ENCODE measurements around the gene DNER. TPM values are rescaled to one million over a fixed set of nuclear protein-coding genes. Genes with fewer than 3 reads are reported as not detected.

Gene DNER
- total RNA-seq, 4 donors from 2014 or later = 8.9 to 29.4 (median 19.5) TPM

GRCh38 chr2:229713371-229714079, 830 bp downstream of the DNER start:
- DNase-seq (ENCODE audit: low spot score in 2 of 2) = no peak
- H3K4me3 ChIP-seq = peak overlapping the region; percentile 42
- peaks cover 29% of the 10 kb centered on the region for H3K4me1 ChIP-seq
- no peaks in the 10 kb centered on the region for H3K9me3 ChIP-seq
- peaks cover 78% of the 10 kb centered on the region for H3K27me3 ChIP-seq
- no peak for TF ChIP-seq POLR2AphosphoS5 (IDR thresholded peaks at IDR 0.05)
- no peak for TF ChIP-seq POLR2A (IDR thresholded peaks at IDR 0.05)
- TF ChIP-seq EP300 (IDR thresholded peaks at IDR 0.05) = no peak
- no peak for TF ChIP-seq CTCF (IDR thresholded peaks at IDR 0.05)
- peak overlapping the region; percentile 10 for H3K27ac ChIP-seq
- no peaks in the 10 kb centered on the region for H3K36me3 ChIP-seq
- WGBS = 6% methylated on average over 13 of the region's 61 CpGs

- Histone ChIP-seq H3K4me1 (peaks cover 29% of the 10 kb centered on the region), H3K4me3 (no peak overlapping the region), H3K27me3 (peaks cover 67% of the 10 kb centered on the region), H3K27ac (no peak overlapping the region), H3K9me3 (no peaks in the 10 kb centered on the region), H3K36me3 (no peaks in the 10 kb centered on the region)
- 93% methylated on average over 3 of the region's 3 CpGs for WGBS
- no peak for DNase-seq (ENCODE audit: low spot score in 2 of 2)
- TF ChIP-seq EP300 (IDR thresholded peaks at IDR 0.05) (no peak), CTCF (IDR thresholded peaks at IDR 0.05) (no peak), POLR2A (IDR thresholded peaks at IDR 0.05) (no peak), POLR2AphosphoS5 (IDR thresholded peaks at IDR 0.05) (no peak)
Observed at GRCh38 chr2:229712136-229712535, 2.2 kb downstream of the DNER start.

DNA sequence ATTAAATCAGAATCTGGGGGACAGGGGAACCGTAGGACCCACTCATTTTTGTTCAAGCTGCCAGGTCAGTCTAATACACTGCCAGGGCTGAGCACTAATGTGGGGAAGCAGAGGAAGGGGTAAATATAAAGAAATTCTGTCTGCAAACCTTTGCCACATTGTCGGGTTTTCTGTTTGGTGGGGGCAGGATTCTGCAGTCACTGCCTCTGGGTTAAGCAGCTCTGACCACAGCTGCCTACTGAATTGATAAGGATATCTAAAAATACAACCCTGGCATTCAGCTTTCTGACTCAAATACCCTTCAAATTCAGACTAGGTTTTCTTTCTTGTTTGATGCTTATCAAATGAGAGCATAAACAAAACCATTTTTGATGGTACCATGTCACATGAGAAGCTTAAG, 6.0 kb downstream of the DNER start:
- Histone ChIP-seq H3K9me3 (no peaks in the 10 kb centered on the region), H3K4me1 (peaks cover 4% of the 10 kb centered on the region), H3K36me3 (no peaks in the 10 kb centered on the region), H3K4me3 (no peak overlapping the region), H3K27ac (no peak overlapping the region), H3K27me3 (peaks cover 37% of the 10 kb centered on the region)
- 75% methylated on average over 2 of the region's 2 CpGs for WGBS
- no peak for DNase-seq (ENCODE audit: low spot score in 2 of 2)
- no peak for TF ChIP-seq POLR2A (IDR thresholded peaks at IDR 0.05)
- no peak for TF ChIP-seq EP300 (IDR thresholded peaks at IDR 0.05)
- no peak for TF ChIP-seq CTCF (IDR thresholded peaks at IDR 0.05)
- TF ChIP-seq POLR2AphosphoS5 (IDR thresholded peaks at IDR 0.05) = no peak

DNA sequence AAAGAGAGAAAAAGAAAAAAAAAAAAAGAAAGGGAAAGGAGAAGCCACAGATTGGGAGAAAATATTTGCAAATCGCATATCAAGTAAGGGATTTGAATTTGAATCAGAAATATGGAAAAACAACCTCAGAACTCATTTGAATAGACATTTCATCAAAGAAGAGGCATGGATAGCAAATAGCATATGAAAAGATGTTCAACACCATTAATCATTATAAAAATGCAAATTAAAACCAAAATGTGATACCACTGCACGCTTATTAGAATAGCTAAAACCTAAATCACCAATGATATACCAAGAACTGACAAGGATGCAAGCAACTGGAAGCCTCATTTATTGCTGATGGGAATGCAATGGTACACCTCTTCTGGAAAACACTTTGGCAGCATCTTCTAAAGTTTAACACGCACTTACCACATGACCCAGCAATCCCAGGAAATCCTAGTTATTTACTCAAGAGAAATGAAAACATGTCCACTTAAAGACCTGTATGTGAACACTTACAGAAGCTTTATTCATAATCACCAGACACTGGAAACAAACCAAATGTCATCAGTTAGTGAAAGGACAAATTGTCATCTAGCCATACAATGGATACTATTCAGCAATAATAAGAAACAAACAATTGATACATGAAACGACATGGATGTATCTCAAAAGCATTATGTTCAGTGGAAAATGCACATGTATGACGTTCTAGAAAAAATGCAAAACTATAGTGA, 10.3 kb downstream of the DNER start:
- no peak overlapping the region for H3K4me3 ChIP-seq
- WGBS = 72% methylated on average over 5 of the region's 5 CpGs
- no peaks in the 10 kb centered on the region for H3K36me3 ChIP-seq
- TF ChIP-seq POLR2AphosphoS5 (IDR thresholded peaks at IDR 0.05) (no peak), CTCF (IDR thresholded peaks at IDR 0.05) (no peak), POLR2A (IDR thresholded peaks at IDR 0.05) (no peak), EP300 (IDR thresholded peaks at IDR 0.05) (no peak)
- H3K27ac ChIP-seq = no peak overlapping the region
- DNase-seq (ENCODE audit: low spot score in 2 of 2) = no peak
- no peaks in the 10 kb centered on the region for H3K9me3 ChIP-seq
- H3K27me3 ChIP-seq = peaks cover 3% of the 10 kb centered on the region
- H3K4me1 ChIP-seq = no peaks in the 10 kb centered on the region

DNA sequence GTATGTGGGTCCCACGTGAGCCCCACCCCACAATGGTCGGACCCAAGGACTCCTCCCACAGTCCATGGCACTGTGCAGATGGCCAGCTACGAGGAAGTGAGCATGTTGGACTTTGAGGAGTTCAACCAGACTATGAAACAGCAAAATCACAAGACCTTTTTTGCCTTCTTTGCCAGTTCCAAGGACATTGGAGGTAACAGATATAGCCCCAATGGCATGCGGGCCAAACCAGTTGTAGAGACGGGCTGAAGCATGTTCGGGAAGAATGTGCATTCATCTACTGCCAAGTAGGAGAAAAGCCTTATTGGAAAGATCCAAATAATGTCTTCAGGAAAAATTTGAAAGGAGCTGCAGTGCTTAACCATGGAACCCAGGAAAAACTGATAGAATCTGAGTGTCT, 12.6 kb downstream of the DNER start:
- H3K27me3 ChIP-seq = peaks cover 3% of the 10 kb centered on the region
- H3K9me3 ChIP-seq = no peaks in the 10 kb centered on the region
- H3K4me1 ChIP-seq = no peaks in the 10 kb centered on the region
- no peak for TF ChIP-seq CTCF (IDR thresholded peaks at IDR 0.05)
- no peak for TF ChIP-seq EP300 (IDR thresholded peaks at IDR 0.05)
- TF ChIP-seq POLR2AphosphoS5 (IDR thresholded peaks at IDR 0.05) = no peak
- no peak for TF ChIP-seq POLR2A (IDR thresholded peaks at IDR 0.05)
- no peak for DNase-seq (ENCODE audit: low spot score in 2 of 2)
- H3K4me3 ChIP-seq = no peak overlapping the region
- H3K36me3 ChIP-seq = no peaks in the 10 kb centered on the region
- H3K27ac ChIP-seq = no peak overlapping the region
- WGBS = 59% methylated on average over 6 of the region's 6 CpGs
